ENCODE measurements around the gene TANGO2. TPM values are rescaled to one million over a fixed set of nuclear protein-coding genes. Genes with fewer than 3 reads are reported as not detected.

The TANGO2 gene
- total RNA-seq, 1 donor from 2014 or later: 84.5 TPM

DNA sequence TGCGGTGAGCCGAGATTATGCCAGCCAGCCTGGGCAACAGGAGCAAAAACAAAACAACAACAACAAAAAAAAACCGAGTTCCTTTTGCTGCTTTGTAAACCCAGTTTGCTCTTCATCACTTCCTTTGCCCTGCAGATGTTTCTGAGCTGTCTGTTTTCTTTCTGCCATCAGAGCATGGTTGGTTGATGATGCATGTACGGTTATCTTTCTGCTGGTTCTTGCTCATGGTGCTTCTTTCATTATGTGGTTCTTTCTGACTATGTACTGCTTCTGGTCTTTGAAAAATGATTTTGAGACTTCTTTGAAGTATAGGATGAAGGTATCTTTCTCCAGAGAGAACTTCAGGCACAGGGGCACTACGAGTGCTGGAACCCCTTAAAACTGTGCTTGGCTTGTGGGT is 13.2 kb downstream of the TANGO2 start:
- intact Hi-C loops (cut with DNase I): no loop called here
- DNase-seq (ENCODE audit: low spot score): no peak

DNA sequence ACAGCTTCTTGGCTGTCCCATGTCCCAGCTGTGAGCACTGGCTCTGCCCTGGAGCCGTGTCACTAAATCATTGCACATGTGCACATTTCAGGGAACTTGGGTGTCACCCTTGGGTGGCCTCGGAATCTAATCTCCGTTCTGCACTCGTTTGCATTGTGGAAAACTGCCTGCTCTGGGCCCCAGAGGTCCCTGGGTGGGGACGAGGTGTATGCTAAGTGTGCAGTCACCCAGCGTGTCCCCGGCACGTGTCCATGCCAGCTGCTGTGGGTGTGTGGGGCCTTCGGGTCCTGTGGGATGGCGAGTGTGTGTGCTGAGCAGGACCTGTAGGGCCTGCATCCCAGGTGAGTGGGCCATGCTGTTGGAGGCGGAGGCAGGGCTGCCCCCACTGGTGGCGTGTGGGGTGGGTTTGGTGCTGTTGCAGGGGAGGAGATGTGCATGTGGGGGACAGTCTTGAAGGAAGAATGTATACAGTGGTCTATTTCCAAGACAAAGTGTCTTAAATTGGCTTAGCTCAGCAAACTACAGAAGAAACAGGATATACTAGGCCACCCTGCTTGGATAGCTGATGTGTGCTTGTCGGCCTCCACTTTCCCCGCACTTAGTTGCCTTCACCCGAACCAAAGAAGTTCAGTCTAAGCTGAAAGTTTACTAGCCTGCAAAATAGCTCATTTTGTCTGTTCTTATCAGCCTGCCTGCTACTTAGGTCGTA is 14.6 kb downstream of the TANGO2 start:
- intact Hi-C loops (cut with DNase I): no loop called here
- DNase-seq (ENCODE audit: low spot score): no peak

- intact Hi-C loops (cut with DNase I): no loop called here
- DNase-seq (ENCODE audit: low spot score): no peak
Observed at GRCh38 chr22:20036084-20036482, 15.2 kb downstream of the TANGO2 start.

- intact Hi-C loops (cut with DNase I): no loop called here
- DNase-seq (ENCODE audit: low spot score): no peak
Observed at GRCh38 chr22:20036535-20037392, 15.9 kb downstream of the TANGO2 start.

DNA sequence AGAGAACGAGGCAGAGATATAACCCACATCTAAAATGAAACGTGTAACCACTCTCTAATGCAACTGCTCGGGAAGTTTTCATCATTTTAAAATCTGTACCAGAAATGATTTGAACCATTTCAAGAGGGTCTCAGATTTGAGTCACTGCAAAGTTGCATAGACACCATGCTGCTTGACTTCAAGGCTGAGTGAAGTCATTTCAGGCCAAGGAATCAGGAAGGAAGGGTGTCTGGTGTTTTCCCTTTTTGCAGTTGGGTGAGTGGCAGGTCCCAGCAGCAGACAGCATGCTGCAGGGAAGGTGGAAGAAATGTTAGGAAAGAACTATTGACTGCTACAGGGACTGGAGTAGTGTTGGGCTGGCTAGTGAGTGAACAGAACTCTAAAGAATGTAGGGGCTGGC is 16.5 kb downstream of the TANGO2 start:
- intact Hi-C loops (cut with DNase I): no loop called here
- no peak for DNase-seq (ENCODE audit: low spot score)

DNA sequence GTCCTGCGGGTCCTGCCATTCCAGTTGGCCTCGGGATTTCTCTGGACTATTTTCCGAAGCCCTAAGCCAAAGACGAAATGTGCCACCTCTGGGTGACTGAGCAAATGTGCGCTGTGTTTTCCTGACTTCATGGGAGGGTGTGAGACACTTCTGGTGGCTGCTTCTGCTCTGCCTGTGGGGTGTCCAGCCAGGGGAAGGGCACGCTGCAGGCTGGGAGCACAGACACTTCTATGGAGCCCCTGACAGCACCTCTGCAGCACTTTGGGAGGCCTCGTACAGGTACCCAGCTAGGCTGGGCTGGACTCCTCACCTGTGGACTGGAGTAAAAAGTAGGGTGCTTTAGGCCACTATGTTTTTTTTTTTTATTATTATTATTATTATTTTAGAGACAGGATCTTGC is 17.7 kb downstream of the TANGO2 start:
- DNase-seq (ENCODE audit: low spot score): no peak
- intact Hi-C loops (cut with DNase I): no loop called here

GRCh38 chr22:20039683-20040325 is 18.9 kb downstream of the TANGO2 start:
- DNase-seq (ENCODE audit: low spot score): no peak
- intact Hi-C loops (cut with DNase I): no loop called here

- intact Hi-C loops (cut with DNase I): no loop called here
- no peak for DNase-seq (ENCODE audit: low spot score)
Observed at GRCh38 chr22:20040327-20041200, 19.7 kb downstream of the TANGO2 start.

GRCh38 chr22:20043057-20043996 is 22.4 kb downstream of the TANGO2 start:
- DNase-seq (ENCODE audit: low spot score): no peak
- intact Hi-C loops (cut with DNase I): no loop called here

- intact Hi-C loops (cut with DNase I): no loop called here
- DNase-seq (ENCODE audit: low spot score): no peak
Observed at GRCh38 chr22:20043997-20044342, 23.1 kb downstream of the TANGO2 start.

DNA sequence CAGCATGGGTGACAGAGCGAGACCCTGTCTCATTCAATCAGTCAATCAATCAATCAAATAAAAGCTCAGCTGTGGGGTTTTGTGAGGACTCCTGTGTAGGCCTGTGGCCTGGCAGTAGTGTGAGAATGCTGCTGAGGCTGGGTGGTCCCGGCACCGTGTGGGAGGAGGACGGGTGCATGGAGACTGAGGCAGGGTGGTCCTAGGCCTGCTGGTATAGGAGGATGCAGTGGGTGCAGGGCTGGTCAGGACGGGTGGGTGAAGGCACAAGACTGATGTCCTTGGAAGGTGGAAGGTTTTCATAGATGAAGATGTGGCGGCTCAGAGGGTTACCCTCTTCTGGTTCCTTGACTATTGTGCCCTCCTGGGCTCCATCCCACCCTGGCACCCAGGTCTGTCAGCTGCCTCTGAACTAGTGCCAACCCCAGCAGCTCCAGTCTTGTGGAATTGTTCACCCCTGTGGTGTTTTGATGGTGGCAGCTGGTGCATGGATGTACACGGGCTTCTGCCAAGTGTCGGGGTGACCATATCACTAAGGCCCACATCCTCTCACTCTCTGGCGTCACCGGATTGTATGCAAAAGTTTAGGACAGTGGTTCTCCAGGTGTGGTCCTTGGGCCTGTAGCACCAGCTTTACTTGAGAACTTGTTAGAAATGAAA is 23.7 kb downstream of the TANGO2 start:
- DNase-seq (ENCODE audit: low spot score): no peak
- intact Hi-C loops (cut with DNase I): no loop called here

- no peak for DNase-seq (ENCODE audit: low spot score)
- intact Hi-C loops (cut with DNase I): no loop called here
Observed at GRCh38 chr22:20046730-20047129, 25.8 kb downstream of the TANGO2 start.

DNA sequence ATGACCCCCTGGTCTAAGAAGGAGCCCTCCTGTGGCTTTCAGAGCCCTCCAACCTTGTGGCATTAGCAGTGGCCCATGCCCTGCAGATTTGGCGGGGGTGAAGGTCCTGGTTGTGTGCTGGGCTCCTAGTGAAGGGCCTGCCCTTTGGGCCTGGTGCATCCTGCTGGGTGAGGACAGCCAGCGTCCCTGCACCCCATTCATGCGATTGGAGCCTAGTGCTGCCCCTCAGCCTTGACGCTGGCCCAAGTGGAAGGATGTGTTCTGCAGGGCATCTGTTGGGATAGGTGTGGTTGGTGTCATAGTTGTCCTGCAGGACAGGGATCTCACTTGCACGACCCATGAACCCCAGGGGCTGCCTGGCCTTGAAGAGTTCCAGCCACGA is 31.0 kb downstream of the TANGO2 start:
- no peak for DNase-seq (ENCODE audit: low spot score)
- intact Hi-C loops (cut with DNase I): no loop called here

- DNase-seq (ENCODE audit: low spot score): no peak
- intact Hi-C loops (cut with DNase I): no loop called here
Observed at GRCh38 chr22:20052309-20053259, 31.7 kb downstream of the TANGO2 start.

DNA sequence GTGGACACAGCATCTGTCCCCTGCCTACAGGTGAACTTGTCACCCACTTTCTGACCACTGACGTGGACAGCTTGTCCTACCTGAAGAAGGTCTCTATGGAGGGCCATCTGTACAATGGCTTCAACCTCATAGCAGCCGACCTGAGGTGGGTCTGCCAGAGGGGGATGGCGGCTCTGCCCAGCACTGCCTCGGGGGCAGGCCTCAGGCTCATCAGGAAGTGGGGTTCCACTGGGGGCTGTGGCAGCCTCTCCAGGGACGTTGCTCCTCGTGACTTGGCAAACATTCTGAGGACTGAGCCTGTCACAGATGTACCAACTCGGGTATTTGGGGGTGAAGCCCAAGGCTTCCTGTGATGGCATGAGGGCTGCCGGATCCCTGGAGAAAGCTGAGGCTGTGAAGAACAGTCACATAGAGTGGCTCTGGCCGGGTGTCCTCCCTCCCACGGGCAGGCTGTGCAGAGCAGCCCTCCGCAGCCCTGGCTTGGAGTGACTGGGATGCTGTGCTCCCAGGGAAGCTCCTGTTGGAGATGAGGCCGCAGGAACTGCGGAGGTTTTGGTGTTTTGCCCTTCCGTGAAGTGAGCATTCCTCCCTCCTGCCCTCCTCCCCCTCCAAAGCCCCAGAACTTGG is 32.6 kb downstream of the TANGO2 start:
- intact Hi-C loops (cut with DNase I): no loop called here
- no peak for DNase-seq (ENCODE audit: low spot score)

GRCh38 chr22:20054034-20054427 is 33.1 kb downstream of the TANGO2 start:
- no peak for DNase-seq (ENCODE audit: low spot score)
- intact Hi-C loops (cut with DNase I): no loop called here

GRCh38 chr22:20054485-20054884 is 33.6 kb downstream of the TANGO2 start:
- no peak for DNase-seq (ENCODE audit: low spot score)

More at GRCh38 chr22:20054485-20054884, 33.6 kb downstream of the TANGO2 start:
- intact Hi-C loops (cut with DNase I): no loop called here

Measured in cardiac septum (tissue), 1 donor.